GM12878 (cell line): ENCODE data around the gene MYRF. TPM values are rescaled to one million over a fixed set of nuclear protein-coding genes. Genes with fewer than 3 reads are reported as not detected.

Experiments used
- BCL11A ChIP-seq: IDR thresholded peaks from 2 replicates; pipeline ENCODE4 v1.6.1; 2011; ENCODE audit warnings: low read depth, low read length
- CBX5 ChIP-seq: sonication (generic); IDR thresholded peaks from 2 replicates; pipeline ENCODE4 v1.6.1; 2016; ENCODE audit warnings: low read depth, moderate library complexity, mild to moderate bottlenecking, inconsistent platforms
- ETV6 ChIP-seq, 2 experiments: fragments of 450-650 bp in 1 of 2; IDR thresholded peaks in 1 of 2; conservative IDR thresholded peaks in 1 of 2; 2 replicates each; pipeline ENCODE4 v1.6.1; 2014; ENCODE audit warnings: antibody characterized with exemption in 1 of 2, borderline replicate concordance in 1 of 2, low read depth in 1 of 2, mild to moderate bottlenecking in 1 of 2, moderate library complexity in 1 of 2
- FOXK2 ChIP-seq: fragments of 450-650 bp; IDR thresholded peaks from 2 replicates; pipeline ENCODE4 v1.6.1; 2017; ENCODE audit warnings: mild to moderate bottlenecking, moderate library complexity
- GATAD2B ChIP-seq: fragments of 450-650 bp; conservative IDR thresholded peaks from 2 replicates; pipeline ENCODE4 v1.6.1; 2017; ENCODE audit warnings: low read depth, mild to moderate bottlenecking, moderate library complexity
- HDGF ChIP-seq: fragments of 450-650 bp; IDR thresholded peaks from 2 replicates; pipeline ENCODE4 v1.6.1; 2016; ENCODE audit warnings: antibody characterized with exemption
- NR2C1 ChIP-seq: fragments of 450-650 bp; IDR thresholded peaks from 2 replicates; pipeline ENCODE4 v1.6.1; 2017; ENCODE audit warnings: antibody characterized with exemption, mild to moderate bottlenecking, moderate library complexity
- NR2C2 ChIP-seq: IDR thresholded peaks from 2 replicates; pipeline ENCODE4 v1.6.1; 2011; ENCODE audit warnings: borderline replicate concordance, low read depth; ENCODE audit not compliant: control insufficient read depth, insufficient read length
- PAX8 ChIP-seq: fragments of 450-650 bp; IDR thresholded peaks from 2 replicates; pipeline ENCODE4 v1.6.1; 2017; ENCODE audit warnings: mild to moderate bottlenecking, moderate library complexity
- POLR2AphosphoS2 ChIP-seq: IDR thresholded peaks from 2 replicates; pipeline ENCODE4 v1.6.1; 2011; ENCODE audit warnings: low read depth, mild to moderate bottlenecking, low read length, improper control_type of control experiment, moderate library complexity
- TAF1 ChIP-seq: IDR thresholded peaks from 2 replicates; pipeline ENCODE4 v1.6.1; 2011; ENCODE audit warnings: mild to moderate bottlenecking, low read depth, low read length, borderline replicate concordance
- WRNIP1 ChIP-seq: IDR thresholded peaks from 2 replicates; pipeline ENCODE4 v1.6.1; 2011; ENCODE audit warnings: low read depth, low read length, improper control_type of control experiment, borderline replicate concordance
- YY1 ChIP-seq: IDR thresholded peaks from 2 replicates; pipeline ENCODE4 v1.6.1; 2011; ENCODE audit warnings: low read depth, mild to moderate bottlenecking, low read length
- ZNF24 ChIP-seq: fragments of 450-650 bp; IDR thresholded peaks from 2 replicates; pipeline ENCODE4 v1.6.1; 2017; ENCODE audit warnings: antibody characterized with exemption, mild to moderate bottlenecking
- ZNF384 ChIP-seq: IDR thresholded peaks from 2 replicates; pipeline ENCODE4 v1.6.1; 2012; ENCODE audit warnings: low read depth, mild to moderate bottlenecking, low read length, improper control_type of control experiment, borderline replicate concordance
- ZZZ3 ChIP-seq: IDR thresholded peaks from 2 replicates; pipeline ENCODE4 v1.6.1; 2011; ENCODE audit warnings: low read depth; ENCODE audit not compliant: control insufficient read depth, insufficient read length
- polyA plus RNA-seq, 11 experiments: library from polyadenylated mRNA; depleted of rRNA in 4 of 11; unstranded in 6 of 11; stranded (reverse) in 5 of 11; fragments of >200 nt; fragmentation: Nextera tagmentation in 4 of 11; fragmentation: Illumina TruSeq in 1 of 11; extraction: Ambion mirVana in 4 of 11; extraction: Trizol in 1 of 11; gene quantifications; 1 replicate in 1 of 11; 2 replicates in 10 of 11; pipeline versions ENCODE4 v1.2.1 to v1.2.3, GENCODE V29; 2011 to 2016; ENCODE audit warnings: inconsistent platforms in 2 of 11, missing spikeins in 2 of 11, low read depth in 1 of 11
- total RNA-seq, 4 experiments: library from RNA; depleted of rRNA in 3 of 4; stranded (reverse); fragments of >200 nt in 3 of 4; fragmentation: Illumina TruSeq in 1 of 4; extraction: Trizol in 1 of 4; gene quantifications; 2 replicates each; pipeline versions ENCODE4 v1.2.1 to v1.2.3, GENCODE V29; 2013 to 2021
- TF ChIP-seq, protein P1 (sequence below): fragments of 450-650 bp; IDR thresholded peaks from 2 replicates; pipeline ENCODE4 v1.6.1; 2017; ENCODE audit warnings: mild to moderate bottlenecking, moderate library complexity
- TF ChIP-seq, protein P2 (sequence below): fragments of 450-650 bp; IDR thresholded peaks from 2 replicates; pipeline ENCODE4 v1.6.1; 2016; ENCODE audit warnings: mild to moderate bottlenecking
- TF ChIP-seq, protein P3 (sequence below): IDR thresholded peaks from 2 replicates; pipeline ENCODE4 v1.6.1; 2011; ENCODE audit warnings: low read depth, low read length, improper control_type of control experiment, borderline replicate concordance
- TF ChIP-seq, protein P4 (sequence below): IDR thresholded peaks from 2 replicates; pipeline ENCODE4 v1.6.1; 2012; ENCODE audit warnings: low read depth, low read length, improper control_type of control experiment

Gene MYRF
- total and polyA plus RNA-seq, 10 of the 15 experiments (the other 5 are each of a cell fraction or from before 2014, with no cell fraction given) = 0.27 to 15.6 (median 0.89) TPM

DNA sequence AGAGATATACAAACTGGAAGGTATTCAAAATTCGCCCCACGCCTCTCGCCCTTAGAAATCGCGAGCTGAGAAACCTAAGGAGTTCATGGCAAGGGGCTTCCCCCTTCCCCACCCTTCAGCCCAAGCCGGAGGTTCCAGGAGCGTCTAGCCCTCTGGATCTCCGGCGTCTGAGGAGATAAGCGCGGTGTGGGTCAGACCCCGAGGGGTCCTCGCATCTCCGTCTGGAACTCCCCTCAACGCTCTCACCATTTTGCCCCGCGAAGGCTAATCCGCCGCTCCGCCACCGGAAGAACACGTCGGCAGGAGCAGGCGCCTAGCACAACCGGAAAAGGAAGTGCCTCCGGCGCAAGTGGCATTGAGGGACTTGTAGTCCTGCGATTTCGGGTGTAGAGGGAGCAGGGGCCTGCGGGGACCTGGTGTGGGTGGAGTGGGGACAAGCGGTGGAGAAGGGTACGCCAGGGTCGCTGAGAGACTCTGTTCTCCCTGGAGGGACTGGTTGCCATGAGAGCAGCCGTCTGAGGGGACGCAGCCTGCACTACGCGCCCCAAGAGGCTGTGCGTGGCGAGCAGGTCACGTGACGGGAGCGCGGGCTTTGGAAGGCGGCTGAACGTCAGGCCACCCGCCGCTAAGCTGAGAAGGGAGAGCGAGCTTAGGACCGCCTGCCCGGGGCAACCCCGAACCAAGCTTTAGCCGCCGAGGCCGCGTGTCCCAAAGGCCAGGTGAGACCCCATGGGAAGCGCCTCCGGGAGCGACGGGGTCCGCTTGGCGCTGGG is 40.1 kb downstream of the MYRF start, which contains the start of the genes FEN1 and TMEM258 (continued):
- TF ChIP-seq, protein P1, sequence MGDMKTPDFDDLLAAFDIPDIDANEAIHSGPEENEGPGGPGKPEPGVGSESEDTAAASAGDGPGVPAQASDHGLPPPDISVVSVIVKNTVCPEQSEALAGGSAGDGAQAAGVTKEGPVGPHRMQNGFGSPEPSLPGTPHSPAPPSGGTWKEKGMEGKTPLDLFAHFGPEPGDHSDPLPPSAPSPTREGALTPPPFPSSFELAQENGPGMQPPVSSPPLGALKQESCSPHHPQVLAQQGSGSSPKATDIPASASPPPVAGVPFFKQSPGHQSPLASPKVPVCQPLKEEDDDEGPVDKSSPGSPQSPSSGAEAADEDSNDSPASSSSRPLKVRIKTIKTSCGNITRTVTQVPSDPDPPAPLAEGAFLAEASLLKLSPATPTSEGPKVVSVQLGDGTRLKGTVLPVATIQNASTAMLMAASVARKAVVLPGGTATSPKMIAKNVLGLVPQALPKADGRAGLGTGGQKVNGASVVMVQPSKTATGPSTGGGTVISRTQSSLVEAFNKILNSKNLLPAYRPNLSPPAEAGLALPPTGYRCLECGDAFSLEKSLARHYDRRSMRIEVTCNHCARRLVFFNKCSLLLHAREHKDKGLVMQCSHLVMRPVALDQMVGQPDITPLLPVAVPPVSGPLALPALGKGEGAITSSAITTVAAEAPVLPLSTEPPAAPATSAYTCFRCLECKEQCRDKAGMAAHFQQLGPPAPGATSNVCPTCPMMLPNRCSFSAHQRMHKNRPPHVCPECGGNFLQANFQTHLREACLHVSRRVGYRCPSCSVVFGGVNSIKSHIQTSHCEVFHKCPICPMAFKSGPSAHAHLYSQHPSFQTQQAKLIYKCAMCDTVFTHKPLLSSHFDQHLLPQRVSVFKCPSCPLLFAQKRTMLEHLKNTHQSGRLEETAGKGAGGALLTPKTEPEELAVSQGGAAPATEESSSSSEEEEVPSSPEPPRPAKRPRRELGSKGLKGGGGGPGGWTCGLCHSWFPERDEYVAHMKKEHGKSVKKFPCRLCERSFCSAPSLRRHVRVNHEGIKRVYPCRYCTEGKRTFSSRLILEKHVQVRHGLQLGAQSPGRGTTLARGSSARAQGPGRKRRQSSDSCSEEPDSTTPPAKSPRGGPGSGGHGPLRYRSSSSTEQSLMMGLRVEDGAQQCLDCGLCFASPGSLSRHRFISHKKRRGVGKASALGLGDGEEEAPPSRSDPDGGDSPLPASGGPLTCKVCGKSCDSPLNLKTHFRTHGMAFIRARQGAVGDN = peak; percentile 25
- TF ChIP-seq CBX5 (no peak), PAX8 (peak; percentile 46; the same call in 1 of the 2 replicates), NR2C2 (no peak), GATAD2B (no peak; the same call in 1 of the 2 replicates), TAF1 (peak; percentile 91), POLR2AphosphoS2 (peak; percentile 80; the same call in 1 of the 2 replicates), ETV6 (conservative IDR thresholded peaks at IDR 0.05 in 1 of 2, IDR thresholded peaks at IDR 0.05 in 1 of 2; ENCODE audit: borderline replicate concordance in 1 of 2, low read depth in 1 of 2) (no peak), BCL11A (no peak), ZZZ3 (no peak), NR2C1 (peak; percentile 80), ZNF24 (no peak), HDGF (peak; percentile 82; the same call in 1 of the 2 replicates), ZNF384 (no peak), YY1 (peak; percentile 91), FOXK2 (no peak), WRNIP1 (no peak)
- TF ChIP-seq, protein P2, sequence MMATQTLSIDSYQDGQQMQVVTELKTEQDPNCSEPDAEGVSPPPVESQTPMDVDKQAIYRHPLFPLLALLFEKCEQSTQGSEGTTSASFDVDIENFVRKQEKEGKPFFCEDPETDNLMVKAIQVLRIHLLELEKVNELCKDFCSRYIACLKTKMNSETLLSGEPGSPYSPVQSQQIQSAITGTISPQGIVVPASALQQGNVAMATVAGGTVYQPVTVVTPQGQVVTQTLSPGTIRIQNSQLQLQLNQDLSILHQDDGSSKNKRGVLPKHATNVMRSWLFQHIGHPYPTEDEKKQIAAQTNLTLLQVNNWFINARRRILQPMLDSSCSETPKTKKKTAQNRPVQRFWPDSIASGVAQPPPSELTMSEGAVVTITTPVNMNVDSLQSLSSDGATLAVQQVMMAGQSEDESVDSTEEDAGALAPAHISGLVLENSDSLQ = peak; percentile 66
- TF ChIP-seq, protein P3, sequence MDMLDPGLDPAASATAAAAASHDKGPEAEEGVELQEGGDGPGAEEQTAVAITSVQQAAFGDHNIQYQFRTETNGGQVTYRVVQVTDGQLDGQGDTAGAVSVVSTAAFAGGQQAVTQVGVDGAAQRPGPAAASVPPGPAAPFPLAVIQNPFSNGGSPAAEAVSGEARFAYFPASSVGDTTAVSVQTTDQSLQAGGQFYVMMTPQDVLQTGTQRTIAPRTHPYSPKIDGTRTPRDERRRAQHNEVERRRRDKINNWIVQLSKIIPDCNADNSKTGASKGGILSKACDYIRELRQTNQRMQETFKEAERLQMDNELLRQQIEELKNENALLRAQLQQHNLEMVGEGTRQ = peak; percentile 92
- TF ChIP-seq, protein P4, sequence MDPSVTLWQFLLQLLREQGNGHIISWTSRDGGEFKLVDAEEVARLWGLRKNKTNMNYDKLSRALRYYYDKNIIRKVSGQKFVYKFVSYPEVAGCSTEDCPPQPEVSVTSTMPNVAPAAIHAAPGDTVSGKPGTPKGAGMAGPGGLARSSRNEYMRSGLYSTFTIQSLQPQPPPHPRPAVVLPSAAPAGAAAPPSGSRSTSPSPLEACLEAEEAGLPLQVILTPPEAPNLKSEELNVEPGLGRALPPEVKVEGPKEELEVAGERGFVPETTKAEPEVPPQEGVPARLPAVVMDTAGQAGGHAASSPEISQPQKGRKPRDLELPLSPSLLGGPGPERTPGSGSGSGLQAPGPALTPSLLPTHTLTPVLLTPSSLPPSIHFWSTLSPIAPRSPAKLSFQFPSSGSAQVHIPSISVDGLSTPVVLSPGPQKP = peak; percentile 89
